DMS53 (cell line): Measurements from ENCODE around the gene IFNA7.
"Not testable (repeated sequence)": the region's sequence is repeated elsewhere in the genome, so short reads cannot be mapped to it uniquely, and the experiment has no call there.

Experiments
- DNase-seq: peaks from one replicate; lab custom pipeline; 2025; lab: John Stamatoyannopoulos, UW

IFNA7 gene

DNA sequence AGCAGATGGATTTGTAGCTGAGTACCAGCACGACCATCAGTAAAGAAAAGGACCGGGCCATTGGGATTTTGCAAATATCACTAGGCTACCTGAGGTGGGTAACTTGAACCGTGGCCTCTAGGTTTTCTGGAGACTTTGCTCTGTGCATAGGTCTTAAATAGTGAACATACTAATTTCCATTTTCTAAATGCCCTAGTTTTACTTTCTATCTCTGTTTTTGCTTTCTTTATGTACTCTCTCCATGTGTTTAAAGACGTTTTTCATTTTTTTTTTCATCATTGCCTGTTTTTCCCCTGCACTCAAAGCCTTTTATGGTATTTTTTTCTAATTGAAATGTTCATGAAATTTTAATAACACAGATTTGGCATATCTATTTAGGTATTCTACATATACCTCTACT is at the start of gene IFNA7:
TSS of gene IFNA7 (minus strand) at position 101 of the 400 bp plus-strand sequence. CDS start at position 61, 40 bp downstream.
- not testable (repeated sequence) for DNase-seq

DNA sequence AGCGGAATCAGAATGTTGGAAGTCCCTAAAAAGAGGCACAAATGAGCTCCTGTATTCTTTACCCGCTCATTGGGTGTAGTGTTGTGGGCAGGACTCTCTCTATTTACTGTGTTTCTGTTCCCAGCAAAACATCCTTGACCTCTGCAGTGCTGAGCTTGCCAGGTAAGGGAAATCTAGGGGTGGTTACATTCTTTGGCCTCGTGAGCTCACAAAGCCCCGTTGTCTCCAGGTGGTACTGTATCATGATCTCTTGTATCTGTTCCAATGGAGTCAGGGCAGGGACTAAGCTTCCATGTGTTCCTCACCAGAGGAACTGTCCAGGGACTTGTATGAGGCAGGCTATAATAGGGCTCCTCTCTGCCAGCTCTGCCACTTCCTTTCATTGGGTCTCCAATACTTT is 49.6 kb upstream of the IFNA7 start:
- DNase-seq, result no peak

DNA sequence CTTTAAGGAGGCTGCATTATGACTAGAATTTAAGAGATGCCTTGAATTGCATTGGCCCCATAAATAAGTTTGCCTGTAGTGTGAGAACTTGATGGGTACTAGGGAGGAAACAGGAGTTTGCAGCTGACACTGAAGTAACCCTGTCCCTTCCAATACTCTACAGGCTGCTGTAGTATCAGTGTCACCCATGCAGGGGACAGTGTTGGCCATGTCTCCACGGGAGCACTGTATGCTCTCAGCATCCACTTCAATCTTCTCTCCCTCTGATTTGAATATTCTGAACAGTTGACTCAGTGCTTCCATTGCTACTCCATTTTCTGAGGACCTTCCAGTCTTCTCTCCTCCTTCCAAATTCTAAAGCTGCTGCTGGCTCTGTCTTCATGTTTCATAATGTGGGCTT is 49.2 kb upstream of the IFNA7 start:
- DNase-seq, result peak; percentile 4

DNA sequence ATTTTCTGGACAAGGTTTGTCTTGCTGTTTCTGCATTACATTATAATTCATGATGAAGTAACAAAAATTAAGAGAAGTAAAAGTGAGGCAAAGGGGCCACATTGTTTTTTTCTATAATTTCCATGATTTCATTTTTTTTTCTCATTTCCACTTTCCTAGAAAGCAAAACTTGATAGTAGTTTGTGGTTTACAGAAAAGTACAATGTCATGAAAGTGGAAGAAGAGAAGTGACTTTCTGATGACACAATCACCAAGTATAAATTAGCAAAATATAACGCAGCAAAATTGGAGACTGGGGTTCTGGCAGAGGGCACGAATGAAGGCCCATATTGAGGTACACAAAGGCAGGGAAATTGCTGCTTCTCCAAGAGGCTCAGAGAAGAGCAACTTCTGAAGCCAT is 42.8 kb upstream of the IFNA7 start:
- no peak for DNase-seq

DNA sequence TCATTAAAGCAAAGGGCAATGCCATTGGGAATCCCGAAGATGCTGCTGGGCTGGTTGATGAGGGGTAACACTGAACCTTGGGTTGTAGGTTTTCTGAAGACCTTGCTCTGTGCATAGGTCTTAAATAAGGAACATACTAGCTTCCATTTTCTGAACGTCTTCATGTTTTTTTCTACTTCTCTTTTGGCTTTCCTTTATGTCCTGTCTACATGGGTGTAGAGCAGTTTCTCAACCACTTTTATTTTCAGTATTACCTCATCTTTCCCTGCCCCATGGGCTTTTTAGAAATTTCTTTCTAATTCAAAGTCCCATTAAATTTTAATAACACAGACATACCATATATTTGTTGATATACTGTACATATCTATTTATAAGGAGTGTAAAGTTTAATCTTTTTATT is 37.9 kb upstream of the IFNA7 start, which contains the start of gene IFNA14:
TSS of gene IFNA14 (minus strand) at position 95 of the 400 bp plus-strand sequence. CDS start at position 25, 70 bp downstream.
- DNase-seq, result no peak

DNA sequence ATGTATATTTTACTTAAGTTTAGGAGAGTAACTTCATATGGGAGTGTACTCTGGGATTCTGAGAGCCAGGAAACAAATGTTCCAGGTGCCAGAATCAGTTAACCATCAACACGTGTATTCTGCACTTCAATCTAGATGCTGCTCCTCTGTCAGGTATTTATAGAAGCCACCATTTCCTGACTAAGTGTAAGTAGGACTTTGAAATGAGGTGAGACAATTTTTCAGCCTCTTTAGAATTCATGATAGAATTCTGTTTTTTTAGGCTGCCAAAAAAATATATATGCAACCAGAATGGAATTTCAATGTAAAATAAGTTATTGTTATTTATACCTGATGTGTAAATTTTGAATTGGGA is 34.3 kb upstream of the IFNA7 start:
- DNase-seq, result peak; percentile 1

DNA sequence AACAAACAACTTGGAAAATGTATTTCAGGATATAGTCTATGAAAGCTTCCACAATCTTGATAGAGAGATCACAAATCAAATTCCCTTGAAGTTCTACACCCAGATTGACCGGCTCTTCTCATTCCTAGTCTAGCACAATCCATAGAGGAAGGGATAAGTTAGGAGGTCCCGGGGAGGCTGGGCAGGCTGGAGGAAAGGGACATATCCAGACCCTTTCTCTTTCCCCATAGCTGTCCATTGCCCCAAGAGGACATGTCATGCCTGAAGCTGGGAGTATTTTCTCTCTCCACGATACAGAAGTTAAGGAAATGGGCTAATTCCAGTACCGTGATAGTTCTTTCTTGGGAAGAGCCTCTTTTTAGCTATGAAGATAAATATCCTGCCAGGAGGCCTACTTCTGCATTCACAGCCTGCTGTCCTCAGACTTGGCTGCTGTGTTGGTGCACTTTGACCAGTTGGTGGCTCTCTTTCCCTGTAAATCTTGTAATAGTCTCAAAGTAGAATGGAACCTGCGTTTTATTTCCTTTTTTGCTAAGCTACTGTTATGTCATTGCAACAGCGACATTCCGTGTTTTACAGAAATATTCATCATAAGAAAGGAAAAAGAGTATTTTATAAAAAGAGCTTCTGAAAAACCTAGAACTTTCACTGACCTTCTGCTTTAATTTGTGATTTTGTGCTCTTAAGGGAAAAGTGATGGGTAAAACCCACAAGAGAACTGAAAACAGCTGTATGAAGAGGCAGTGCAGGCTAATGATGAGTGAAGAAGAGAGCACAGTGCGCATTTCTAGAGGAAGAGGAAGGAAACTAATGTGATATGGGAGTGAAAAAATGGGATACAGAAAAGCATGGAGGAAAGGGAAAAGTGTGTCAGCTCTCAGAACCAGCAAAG is 33.7 kb upstream of the IFNA7 start:
- peak; percentile 68 for DNase-seq

DNA sequence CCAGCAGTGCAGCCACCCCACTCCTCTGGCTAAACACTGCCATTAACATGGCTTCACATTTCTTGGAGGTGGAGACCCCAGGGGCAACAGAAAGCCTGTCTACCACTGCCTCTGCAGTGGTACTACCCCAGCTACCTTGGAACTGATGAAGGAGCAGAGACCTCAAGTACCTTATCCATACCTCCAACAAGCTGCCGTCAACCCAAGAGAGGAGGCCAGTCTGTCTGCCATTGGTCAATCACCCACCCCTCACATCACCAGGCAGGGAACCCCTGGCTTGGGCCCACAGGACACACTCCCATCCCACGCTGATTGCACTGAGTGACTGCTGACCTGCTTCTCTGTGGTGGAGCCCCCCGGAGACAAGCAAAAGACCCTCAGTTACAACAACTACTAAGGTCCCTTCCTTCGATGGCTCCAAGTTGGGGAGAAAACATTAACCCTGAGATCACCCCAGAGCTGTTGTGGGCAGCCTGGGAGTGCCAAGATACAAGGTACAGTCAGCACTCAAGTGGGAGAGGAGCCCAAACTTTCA is 32.2 kb upstream of the IFNA7 start:
- DNase-seq, result no peak

DNA sequence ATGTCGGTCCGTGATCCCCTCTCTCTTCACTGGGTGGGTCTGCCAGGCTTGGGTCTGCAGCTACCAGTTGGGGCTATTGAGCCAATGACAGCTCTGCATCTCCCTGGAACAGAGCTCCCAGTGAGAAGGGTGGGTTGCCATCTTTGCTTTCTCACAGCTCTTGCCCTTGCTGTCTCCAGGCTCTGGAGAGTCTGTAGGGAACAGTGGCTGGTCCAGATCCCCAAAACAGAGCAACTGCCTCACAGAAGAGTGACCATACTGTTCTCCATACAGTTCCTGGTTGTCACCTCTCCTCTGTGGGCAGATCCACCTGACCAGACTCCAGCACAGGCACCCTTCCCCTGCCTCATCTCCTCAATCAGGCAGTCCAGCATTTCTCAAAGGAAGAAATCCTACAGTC is 31.3 kb upstream of the IFNA7 start:
- no peak for DNase-seq

DNA sequence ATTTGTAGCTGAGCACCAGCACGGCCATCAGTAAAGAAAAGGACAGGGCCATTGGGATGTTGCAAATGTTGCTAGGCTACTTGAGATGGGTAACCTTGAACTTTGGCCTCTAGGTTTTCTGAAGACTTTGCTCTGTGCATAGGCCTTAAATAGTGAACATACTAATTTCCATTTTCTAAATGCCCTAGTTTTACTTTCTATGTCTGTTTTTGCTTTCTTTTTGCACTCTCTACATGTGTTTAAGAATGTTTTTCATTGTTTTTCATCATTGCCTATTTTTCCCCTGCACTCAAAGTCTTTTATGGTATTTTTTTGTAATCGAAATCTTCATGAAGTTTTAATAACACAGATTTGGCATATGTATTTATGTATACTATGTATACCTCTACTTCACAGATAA is 26.1 kb upstream of the IFNA7 start, which contains the start of gene IFNA17:
TSS of gene IFNA17 (minus strand) at position 101 of the 400 bp plus-strand sequence. CDS start at position 52, 49 bp downstream.
- no peak for DNase-seq

DNA sequence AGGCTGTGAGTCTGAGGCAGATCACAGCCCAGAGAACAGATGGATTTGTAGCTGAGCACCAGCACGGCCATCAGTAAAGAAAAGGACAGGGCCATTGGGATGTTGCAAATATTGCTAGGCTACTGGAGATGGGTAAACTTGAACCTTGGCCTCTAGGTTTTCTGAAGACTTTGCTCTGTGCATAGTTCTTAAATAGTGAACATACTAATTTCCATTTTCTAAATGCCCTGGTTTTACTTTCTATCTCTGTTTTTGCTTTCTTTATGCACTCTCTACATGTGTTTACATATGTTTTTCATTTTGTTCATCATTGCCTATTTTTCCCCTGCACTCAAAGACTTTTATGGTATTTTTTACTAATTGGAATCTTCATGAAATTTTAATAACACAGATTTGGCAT is 15.2 kb upstream of the IFNA7 start, which contains the start of gene IFNA16:
TSS of gene IFNA16 (minus strand) at position 101 of the 400 bp plus-strand sequence. CDS start at position 95, 6 bp downstream.
- DNase-seq, result not testable (repeated sequence)

DNA sequence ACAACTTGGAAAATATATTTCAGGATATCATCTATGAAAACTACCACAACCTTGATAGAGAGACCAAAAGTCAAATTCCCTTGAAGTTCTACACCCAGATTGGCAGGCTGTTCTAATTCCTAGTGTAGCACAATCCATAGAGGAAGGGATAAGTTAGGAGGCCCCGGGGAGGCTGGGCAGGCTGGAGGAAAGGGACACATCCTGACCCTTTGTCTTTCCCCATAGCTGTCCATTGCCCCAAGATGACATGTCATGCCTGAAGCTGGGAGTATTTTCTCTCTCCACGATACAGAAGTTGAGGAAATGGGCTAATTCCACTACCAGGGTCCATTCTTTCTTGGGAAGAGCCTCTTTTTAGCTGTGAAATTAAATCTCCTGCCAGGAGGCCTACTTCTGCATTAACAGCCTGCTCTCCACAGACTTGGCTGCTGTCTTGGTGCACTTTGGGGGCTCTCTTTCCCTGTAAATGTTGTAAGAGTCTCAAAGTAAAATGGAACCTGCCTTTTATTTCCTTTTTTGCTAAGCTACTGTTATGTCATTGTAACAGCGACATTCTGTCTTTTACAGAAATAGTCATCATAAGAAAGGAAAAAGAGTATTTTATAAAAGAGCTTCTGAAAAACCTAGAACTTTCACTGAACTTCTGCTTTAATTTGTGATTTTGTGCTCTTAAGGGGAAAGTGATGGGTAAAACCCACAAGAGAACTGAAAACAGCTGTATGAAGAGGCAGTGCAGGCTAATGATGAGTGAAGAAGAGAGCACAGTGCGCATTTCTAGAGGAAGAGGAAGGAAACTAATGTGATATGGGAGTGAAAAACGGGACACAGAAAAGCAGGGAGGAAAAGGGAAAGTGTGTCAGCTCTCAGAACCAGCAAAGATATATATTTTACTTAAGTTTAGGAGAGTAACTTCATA is 11.7 kb upstream of the IFNA7 start:
- peak; percentile 25 for DNase-seq

DNA sequence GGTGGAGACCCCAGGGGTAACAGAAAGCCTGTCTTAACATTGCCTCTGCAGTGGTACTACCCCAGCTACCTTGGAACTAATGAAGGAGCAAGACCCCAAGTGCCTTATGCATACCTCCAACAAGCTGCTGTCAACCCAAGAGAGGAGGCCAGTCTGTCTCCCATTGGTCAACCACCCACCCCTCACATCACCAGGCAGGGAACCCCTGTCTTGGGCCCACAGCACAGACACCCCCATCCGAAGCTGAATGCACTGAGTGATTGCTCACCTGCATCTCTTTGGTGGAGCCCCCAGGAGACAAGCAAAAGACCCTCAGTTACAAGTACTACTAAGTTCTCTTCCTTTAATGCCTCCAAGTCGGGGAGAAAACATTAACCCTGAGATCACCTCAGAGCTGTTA is 10.2 kb upstream of the IFNA7 start:
- not testable (repeated sequence) for DNase-seq

DNA sequence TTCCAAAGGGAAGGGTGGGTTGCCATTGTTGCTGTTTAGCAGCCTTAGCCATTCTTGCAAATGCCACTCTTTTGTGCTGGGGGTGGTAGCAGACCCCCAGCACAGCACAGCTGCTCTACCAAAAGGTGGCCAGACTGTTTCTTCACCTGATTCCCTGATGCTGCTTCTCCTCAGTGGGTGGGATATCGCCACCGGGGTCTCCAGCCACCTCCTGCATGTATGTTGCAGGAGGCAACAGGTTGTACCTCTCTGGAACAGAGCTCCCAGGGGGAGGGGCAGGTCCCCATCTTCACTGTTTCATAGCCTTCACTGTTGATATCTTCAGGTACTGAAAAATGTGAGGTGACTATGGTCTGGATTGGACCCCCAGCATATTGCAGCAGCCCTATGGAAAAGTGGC is 8.8 kb upstream of the IFNA7 start:
- DNase-seq, result not testable (repeated sequence)

DNA sequence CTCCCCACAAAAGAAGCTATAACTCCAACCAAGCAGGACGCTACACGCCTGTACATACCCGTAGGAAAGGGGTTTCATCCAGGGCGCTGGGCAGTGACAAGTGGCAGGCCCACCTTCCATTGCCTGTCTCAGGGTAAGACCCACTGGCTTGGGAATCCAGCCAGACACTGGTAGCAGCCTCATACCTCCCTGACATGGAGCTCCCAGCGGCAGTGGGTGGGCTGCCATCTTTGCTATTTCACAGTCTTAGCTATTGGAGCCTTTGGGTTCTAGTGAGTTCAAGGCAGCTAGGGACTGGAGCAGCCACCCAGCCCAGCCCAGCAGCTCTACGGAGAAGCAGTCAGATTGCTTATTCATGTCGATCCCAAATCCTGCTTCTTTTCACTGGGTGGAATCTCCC is 8.3 kb upstream of the IFNA7 start:
- DNase-seq, result no peak

DNA sequence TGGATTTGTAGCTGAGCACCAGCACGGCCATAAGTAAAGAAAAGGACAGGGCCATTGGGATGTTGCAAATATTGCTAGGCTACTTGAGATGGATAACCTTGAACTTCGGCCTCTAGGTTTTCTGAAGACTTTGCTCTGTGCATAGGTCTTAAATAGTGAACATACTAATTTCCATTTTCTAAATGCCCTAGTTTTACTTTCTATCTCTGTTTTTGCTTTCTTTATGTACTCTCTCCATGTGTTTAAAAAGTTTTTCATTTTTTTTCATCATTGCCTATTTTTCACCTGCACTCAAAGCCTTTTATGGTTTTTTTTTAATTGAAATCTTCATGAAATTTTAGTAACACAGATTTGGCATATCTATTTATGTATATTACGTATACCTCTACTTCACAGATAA is 5.0 kb upstream of the IFNA7 start, which contains the start of gene IFNA10:
TSS of gene IFNA10 (minus strand) at position 101 of the 400 bp plus-strand sequence. CDS start at position 55, 46 bp downstream.
- DNase-seq, result not testable (repeated sequence)

DNA sequence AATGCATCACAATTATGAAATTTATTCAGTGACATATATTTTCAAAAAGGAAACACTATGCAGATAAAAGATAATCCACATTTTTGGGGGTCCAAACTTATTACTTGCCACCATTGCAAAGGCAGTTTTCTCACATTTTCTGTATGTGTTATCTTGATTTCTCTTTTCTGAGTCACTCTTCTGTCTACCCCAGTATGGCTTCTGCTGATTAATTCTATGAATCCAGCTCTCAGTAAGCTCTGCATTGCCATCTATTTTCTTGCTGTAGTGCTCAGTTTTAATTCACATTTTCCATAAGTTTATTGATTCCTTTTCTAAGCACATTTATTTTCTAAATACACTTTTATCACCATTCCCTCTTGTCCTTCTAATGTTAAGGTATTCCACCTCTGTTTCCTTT is 3.2 kb upstream of the IFNA7 start:
- no peak for DNase-seq

DNA sequence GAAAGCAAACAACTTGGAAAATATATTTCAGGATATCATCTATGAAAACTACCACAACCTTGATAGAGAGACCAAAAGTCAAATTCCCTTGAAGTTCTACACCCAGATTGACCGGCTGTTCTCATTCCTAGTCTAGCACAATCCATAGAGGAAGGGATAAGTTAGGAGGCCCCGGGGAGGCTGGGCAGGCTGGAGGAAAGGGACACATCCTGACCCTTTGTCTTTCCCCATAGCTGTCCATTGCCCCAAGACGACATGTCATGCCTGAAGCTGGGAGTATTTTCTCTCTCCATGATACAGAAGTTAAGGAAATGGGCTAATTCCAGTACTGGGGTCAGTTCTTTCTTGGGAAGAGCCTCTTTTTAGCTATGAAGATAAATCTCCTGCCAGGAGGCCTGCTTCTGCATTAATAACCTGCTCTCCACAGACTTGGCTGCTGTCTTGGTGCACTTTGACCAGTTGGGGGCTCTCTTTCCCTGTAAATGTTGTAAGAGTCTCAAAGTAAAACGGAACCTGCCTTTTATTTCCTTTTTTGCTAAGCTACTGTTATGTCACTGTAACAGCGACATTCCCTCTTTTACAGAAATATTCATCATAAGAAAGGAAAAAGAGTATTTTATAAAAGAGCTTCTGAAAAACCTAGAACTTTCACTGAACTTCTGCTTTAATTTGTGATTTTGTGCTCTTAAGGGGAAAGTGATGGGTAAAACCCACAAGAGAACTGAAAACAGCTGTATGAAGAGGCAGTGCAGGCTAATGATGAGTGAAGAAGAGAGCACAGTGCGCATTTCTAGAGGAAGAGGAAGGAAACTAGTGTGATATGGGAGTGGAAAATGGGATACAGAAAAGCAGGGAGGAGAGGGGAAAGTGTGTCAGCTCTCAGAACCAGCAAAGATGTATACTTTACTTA is 6.9 kb downstream of the IFNA7 start:
- peak; percentile 39 for DNase-seq

DNA sequence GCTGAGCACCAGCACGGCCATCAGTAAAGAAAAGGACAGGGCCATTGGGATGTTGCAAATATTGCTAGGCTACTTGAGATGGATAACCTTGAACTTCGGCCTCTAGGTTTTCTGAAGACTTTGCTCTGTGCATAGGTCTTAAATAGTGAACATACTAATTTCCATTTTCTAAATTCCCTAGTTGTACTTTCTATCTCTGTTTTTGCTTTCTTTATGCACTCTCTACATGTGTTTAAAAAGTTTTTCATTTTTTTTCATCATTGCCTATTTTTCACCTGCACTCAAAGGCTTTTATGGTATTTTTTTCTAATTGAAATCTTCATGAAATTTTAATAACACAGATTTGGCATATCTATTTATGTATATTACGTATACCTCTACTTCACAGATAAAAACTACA is 14.5 kb downstream of the IFNA7 start, which contains the start of gene IFNA4:
TSS of gene IFNA4 (minus strand) at position 101 of the 400 bp plus-strand sequence. CDS start at position 45, 56 bp downstream.
- DNase-seq, result not testable (repeated sequence)

DNA sequence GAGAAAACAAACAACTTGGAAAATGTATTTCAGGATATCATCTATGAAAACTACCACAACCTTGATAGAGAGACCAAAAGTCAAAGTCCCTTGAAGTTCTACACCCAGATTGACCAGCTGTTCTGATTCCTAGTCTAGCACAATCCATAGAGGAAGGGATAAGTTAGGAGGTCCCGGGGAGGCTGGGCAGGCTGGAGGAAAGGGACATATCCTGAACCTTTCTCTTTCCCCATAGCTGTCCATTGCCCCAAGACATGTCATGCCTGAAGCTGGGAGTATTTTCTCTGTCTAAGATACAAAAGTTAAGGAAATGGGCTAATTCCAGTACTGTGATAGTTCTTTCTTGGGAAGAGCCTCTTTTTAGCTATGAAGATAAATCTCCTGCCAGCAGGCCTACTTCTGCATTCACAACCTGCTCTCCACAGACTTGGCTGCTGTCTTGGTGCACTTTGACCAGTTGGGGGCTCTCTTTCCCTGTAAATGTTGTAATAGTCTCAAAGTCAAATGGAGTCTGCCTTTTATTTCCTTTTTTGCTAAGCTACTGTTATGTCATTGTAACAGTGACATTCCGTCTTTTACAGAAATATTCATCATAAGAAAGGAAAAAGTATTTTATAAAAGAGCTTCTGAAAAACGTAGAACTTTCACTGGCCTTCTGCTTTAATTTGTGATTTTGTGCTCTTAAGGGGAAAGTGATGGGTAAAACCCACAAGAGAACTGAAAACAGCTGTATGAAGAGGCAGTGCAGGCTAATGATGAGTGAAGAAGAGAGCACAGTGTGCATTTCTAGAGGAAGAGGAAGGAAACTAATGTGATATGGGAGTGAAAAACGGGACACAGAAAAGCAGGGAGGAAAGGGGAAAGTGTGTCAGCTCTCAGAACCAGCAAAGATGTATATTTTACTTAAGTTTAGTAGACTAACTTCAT is 18.9 kb downstream of the IFNA7 start:
- peak; percentile 29 for DNase-seq
